DMS153 treated with DMSO at 0.1 percent for 48 hours (cell line): ENCODE measurements around the gene TMTC4.
A peak's percentile ranks its signal among the peaks of the same experiment; 100 is the strongest.
"Not testable (repeated sequence)": the region's sequence is repeated elsewhere in the genome, so short reads cannot be mapped to it uniquely, and the experiment has no call there.

Experiments
- DNase-seq: peaks from one replicate; lab custom pipeline; 2025; ENCODE audit not compliant: unreplicated experiment; lab: John Stamatoyannopoulos, UW

The TMTC4 gene

GRCh38 chr13:100589178-100589725, 85.3 kb downstream of the TMTC4 start:
- no peak for DNase-seq

- peak; percentile 45 for DNase-seq
These were observed 86.0 kb downstream of the TMTC4 start, which contains the start of gene GGACT for GRCh38 chr13:100588331-100589177. TSS of gene GGACT (minus strand) at chr13:100588789. CDS start at chr13:100532591, 56,198 bp downstream.

GRCh38 chr13:100584896-100585295, 89.7 kb downstream of the TMTC4 start:
- no peak for DNase-seq

- DNase-seq: no peak
These were observed 93.1 kb downstream of the TMTC4 start for GRCh38 chr13:100581504-100581903.

- DNase-seq: no peak
These were observed 93.6 kb downstream of the TMTC4 start for GRCh38 chr13:100581030-100581429.

- no peak for DNase-seq
These were observed 94.5 kb downstream of the TMTC4 start for GRCh38 chr13:100580045-100580444.

GRCh38 chr13:100577239-100577638, 97.4 kb downstream of the TMTC4 start:
- DNase-seq: not testable (repeated sequence)

- DNase-seq: peak; percentile 64
These were observed 101.5 kb downstream of the TMTC4 start for GRCh38 chr13:100573121-100573520.

GRCh38 chr13:100566543-100566942, 108.1 kb downstream of the TMTC4 start:
- no peak for DNase-seq

GRCh38 chr13:100565286-100565685, 109.3 kb downstream of the TMTC4 start:
- no peak for DNase-seq

GRCh38 chr13:100564444-100565223, 110.0 kb downstream of the TMTC4 start:
- DNase-seq: no peak

- no peak for DNase-seq
These were observed 110.8 kb downstream of the TMTC4 start for GRCh38 chr13:100563779-100564178.

GRCh38 chr13:100561599-100562204, 112.9 kb downstream of the TMTC4 start:
- DNase-seq: no peak

- DNase-seq: no peak
These were observed 113.5 kb downstream of the TMTC4 start for GRCh38 chr13:100561158-100561499.

- no peak for DNase-seq
These were observed 114.0 kb downstream of the TMTC4 start for GRCh38 chr13:100560498-100561157.

- no peak for DNase-seq
These were observed 114.7 kb downstream of the TMTC4 start for GRCh38 chr13:100559886-100560285.
